Suprapubic skin (tissue), 4 donors: Measurements from ENCODE around the gene ORC4. TPM values are rescaled to one million over a fixed set of nuclear protein-coding genes. Genes with fewer than 3 reads are reported as not detected.

Experiments
- DNase-seq, 2 donors: peaks; one replicate each; pipeline ENCODE4 v3.0.0-alpha.2; 2019; ENCODE audit warnings: low spot score in 2 of 2
- H3K27ac ChIP-seq: fragments of 200-600 bp; sonication (generic); one replicate; pipeline ENCODE4 v1.5.1; 2019
- H3K27me3 ChIP-seq: fragments of 200-600 bp; sonication (generic); one replicate; pipeline ENCODE4 v1.5.1; 2019
- H3K36me3 ChIP-seq: fragments of 200-600 bp; sonication (generic); one replicate; pipeline ENCODE4 v1.5.1; 2019
- H3K4me1 ChIP-seq: fragments of 200-600 bp; sonication (generic); one replicate; pipeline ENCODE4 v1.5.1; 2019
- H3K4me3 ChIP-seq: fragments of 200-600 bp; sonication (generic); one replicate; pipeline ENCODE4 v1.5.1; 2019; ENCODE audit warnings: mild to moderate bottlenecking
- H3K9me3 ChIP-seq: fragments of 200-600 bp; sonication (generic); one replicate; pipeline ENCODE4 v1.5.1; 2019
- EP300 ChIP-seq: sonication (generic); formaldehyde crosslinking; IDR thresholded peaks from one replicate; pipeline ENCODE4 v1.6.1; 2017; ENCODE audit warnings: antibody characterized with exemption
- POLR2A ChIP-seq, 2 donors: fragments of 450-650 bp; IDR thresholded peaks; one replicate each; pipeline ENCODE4 v1.6.1; 2017; ENCODE audit warnings: antibody characterized with exemption in 2 of 2, mild to moderate bottlenecking in 2 of 2, moderate library complexity in 2 of 2
- POLR2AphosphoS5 ChIP-seq, 3 donors: sonication (generic); formaldehyde crosslinking; IDR thresholded peaks; one replicate each; pipeline ENCODE4 v1.6.1; 2017; ENCODE audit warnings: antibody characterized with exemption in 3 of 3
- WGBS: methylation state at CpG from one replicate; pipeline ENCODE4 v1.1.5; 2018; 5-methylcytosine and 5-hydroxymethylcytosine counted together
- total RNA-seq, 4 donors: library from RNA; depleted of rRNA; stranded (reverse); fragments of >200 nt; gene quantifications; one replicate each; pipeline ENCODE4 v1.1.0, GENCODE V29; 2016
- TF ChIP-seq, protein P1 (sequence below), 2 donors: fragments of 200-600 bp in 1 of 2; fragments of 450-650 bp in 1 of 2; sonication (generic) in 1 of 2; IDR thresholded peaks; one replicate each; pipeline ENCODE4 v1.5.1; 2016 to 2019; ENCODE audit warnings: antibody characterized with exemption in 2 of 2, mild to moderate bottlenecking in 1 of 2, moderate library complexity in 1 of 2

Gene ORC4
- total RNA-seq, 4 donors from 2014 or later: 35.0 to 77.2 (median 57.4) TPM

- H3K4me3 ChIP-seq: no peak overlapping the region
- WGBS: 86% methylated on average over 2 of the region's 2 CpGs
- no peak for DNase-seq
- no peaks in the 10 kb centered on the region for H3K9me3 ChIP-seq
- H3K27ac ChIP-seq: no peak overlapping the region
- H3K27me3 ChIP-seq: no peaks in the 10 kb centered on the region
- H3K36me3 ChIP-seq: peaks cover 6% of the 10 kb centered on the region
- TF ChIP-seq POLR2A (IDR thresholded peaks at IDR 0.05): no peak
- TF ChIP-seq POLR2AphosphoS5 (IDR thresholded peaks at IDR 0.05): no peak
- no peak for TF ChIP-seq EP300
- TF ChIP-seq, protein P1, sequence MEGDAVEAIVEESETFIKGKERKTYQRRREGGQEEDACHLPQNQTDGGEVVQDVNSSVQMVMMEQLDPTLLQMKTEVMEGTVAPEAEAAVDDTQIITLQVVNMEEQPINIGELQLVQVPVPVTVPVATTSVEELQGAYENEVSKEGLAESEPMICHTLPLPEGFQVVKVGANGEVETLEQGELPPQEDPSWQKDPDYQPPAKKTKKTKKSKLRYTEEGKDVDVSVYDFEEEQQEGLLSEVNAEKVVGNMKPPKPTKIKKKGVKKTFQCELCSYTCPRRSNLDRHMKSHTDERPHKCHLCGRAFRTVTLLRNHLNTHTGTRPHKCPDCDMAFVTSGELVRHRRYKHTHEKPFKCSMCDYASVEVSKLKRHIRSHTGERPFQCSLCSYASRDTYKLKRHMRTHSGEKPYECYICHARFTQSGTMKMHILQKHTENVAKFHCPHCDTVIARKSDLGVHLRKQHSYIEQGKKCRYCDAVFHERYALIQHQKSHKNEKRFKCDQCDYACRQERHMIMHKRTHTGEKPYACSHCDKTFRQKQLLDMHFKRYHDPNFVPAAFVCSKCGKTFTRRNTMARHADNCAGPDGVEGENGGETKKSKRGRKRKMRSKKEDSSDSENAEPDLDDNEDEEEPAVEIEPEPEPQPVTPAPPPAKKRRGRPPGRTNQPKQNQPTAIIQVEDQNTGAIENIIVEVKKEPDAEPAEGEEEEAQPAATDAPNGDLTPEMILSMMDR (IDR thresholded peaks at IDR 0.05): no peak
- no peaks in the 10 kb centered on the region for H3K4me1 ChIP-seq
These were observed 21.7 kb upstream of the ORC4 start for GRCh38 chr2:148042219-148042618.

- no peak for DNase-seq
- H3K4me3 ChIP-seq: no peak overlapping the region
- H3K27ac ChIP-seq: no peak overlapping the region
- TF ChIP-seq, protein P1 (IDR thresholded peaks at IDR 0.05): no peak
- TF ChIP-seq POLR2AphosphoS5 (IDR thresholded peaks at IDR 0.05) (no peak), POLR2A (IDR thresholded peaks at IDR 0.05) (no peak), EP300 (no peak)
- no peaks in the 10 kb centered on the region for H3K9me3 ChIP-seq
- 97% methylated on average over 1 of the region's 1 CpG for WGBS
- no peaks in the 10 kb centered on the region for H3K4me1 ChIP-seq
- H3K36me3 ChIP-seq: peaks cover 6% of the 10 kb centered on the region
- H3K27me3 ChIP-seq: no peaks in the 10 kb centered on the region
These were observed 19.2 kb upstream of the ORC4 start for GRCh38 chr2:148039783-148040182.

GRCh38 chr2:148032215-148032614 is 11.7 kb upstream of the ORC4 start:
- 83% methylated on average over 4 of the region's 4 CpGs for WGBS
- Histone ChIP-seq H3K4me3 (no peak overlapping the region), H3K36me3 (no peaks in the 10 kb centered on the region), H3K9me3 (no peaks in the 10 kb centered on the region), H3K27ac (no peak overlapping the region), H3K27me3 (no peaks in the 10 kb centered on the region), H3K4me1 (no peaks in the 10 kb centered on the region)
- DNase-seq: no peak
- TF ChIP-seq, protein P1 (IDR thresholded peaks at IDR 0.05): no peak
- TF ChIP-seq POLR2A (IDR thresholded peaks at IDR 0.05): no peak
- no peak for TF ChIP-seq EP300
- no peak for TF ChIP-seq POLR2AphosphoS5 (IDR thresholded peaks at IDR 0.05)

DNA sequence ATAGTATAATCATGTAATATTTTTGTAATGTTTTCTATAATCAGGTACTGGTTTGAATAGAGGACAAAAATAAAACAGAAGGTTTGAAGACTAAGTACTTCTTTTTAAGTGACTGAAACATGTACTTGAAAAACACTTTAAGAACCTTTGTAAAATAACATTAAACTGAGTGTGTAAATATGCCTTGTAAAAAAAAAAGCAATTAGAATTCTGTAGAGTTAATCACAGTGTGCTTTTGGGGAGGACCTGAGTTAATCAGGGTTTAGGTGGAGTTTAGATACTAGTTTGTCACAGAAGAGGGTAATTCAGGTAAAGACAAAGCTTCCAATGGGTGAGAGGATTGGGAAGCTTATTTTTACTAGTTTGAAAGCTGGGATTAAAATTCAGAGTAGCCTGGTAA is 10.6 kb upstream of the ORC4 start:
- no peak for DNase-seq
- H3K27me3 ChIP-seq: no peaks in the 10 kb centered on the region
- H3K4me3 ChIP-seq: no peak overlapping the region
- H3K36me3 ChIP-seq: no peaks in the 10 kb centered on the region
- no peaks in the 10 kb centered on the region for H3K4me1 ChIP-seq
- H3K27ac ChIP-seq: no peak overlapping the region
- TF ChIP-seq POLR2A (IDR thresholded peaks at IDR 0.05): no peak
- TF ChIP-seq, protein P1 (IDR thresholded peaks at IDR 0.05): no peak
- no peak for TF ChIP-seq EP300
- TF ChIP-seq POLR2AphosphoS5 (IDR thresholded peaks at IDR 0.05): no peak
- H3K9me3 ChIP-seq: no peaks in the 10 kb centered on the region

DNA sequence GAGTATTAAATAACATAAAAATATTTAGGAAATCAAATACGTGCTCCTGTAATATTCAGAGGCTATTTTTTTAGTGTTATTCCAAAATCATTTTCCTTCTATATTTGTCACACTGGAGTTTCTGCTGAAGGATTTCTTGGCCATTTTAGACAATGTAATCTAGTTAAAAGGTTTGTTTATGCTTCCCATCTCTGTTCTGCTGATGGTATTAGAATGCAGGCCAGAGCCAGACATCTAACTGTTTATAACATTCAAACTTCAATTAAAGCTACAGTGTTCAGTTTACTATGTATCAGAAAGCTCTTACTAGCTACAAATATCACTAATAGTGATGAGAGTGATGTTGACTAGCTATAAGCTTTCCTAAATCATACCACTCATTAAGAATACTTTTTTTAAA is 8.2 kb upstream of the ORC4 start:
- H3K4me1 ChIP-seq: peaks cover 5% of the 10 kb centered on the region
- H3K27ac ChIP-seq: no peak overlapping the region
- 90% methylated on average over 1 of the region's 1 CpG for WGBS
- no peak for TF ChIP-seq EP300
- no peak for TF ChIP-seq POLR2A (IDR thresholded peaks at IDR 0.05)
- no peak for TF ChIP-seq POLR2AphosphoS5 (IDR thresholded peaks at IDR 0.05)
- TF ChIP-seq, protein P1 (IDR thresholded peaks at IDR 0.05): no peak
- no peaks in the 10 kb centered on the region for H3K9me3 ChIP-seq
- H3K36me3 ChIP-seq: no peaks in the 10 kb centered on the region
- no peaks in the 10 kb centered on the region for H3K27me3 ChIP-seq
- DNase-seq: no peak
- no peak overlapping the region for H3K4me3 ChIP-seq
